Heart left ventricle (tissue), 13 donors: ENCODE results near the gene TPSD1.

Experiments used
- CTCF ChIP-seq, 12 donors: fragments of 200-600 bp; sonication (generic) in 4 of 12; IDR thresholded peaks; one replicate each; pipeline versions ENCODE4 v1.5.0 to v1.8.0; 2018 to 2022; ENCODE audit warnings: antibody characterized with exemption in 12 of 12, mild to moderate bottlenecking in 5 of 12
- POLR2A ChIP-seq, 2 donors: fragments of 450-650 bp; IDR thresholded peaks; one replicate each; pipeline ENCODE4 v1.6.1; 2017; ENCODE audit warnings: antibody characterized with exemption in 2 of 2, mild to moderate bottlenecking in 2 of 2, moderate library complexity in 2 of 2
- donor health status: ischemic (EF 13 %, LVEDD 7.1; RV severe dilation, severe dysfunction).
- donor health status: DM: no; HTN: yes; CAD: no.
- donor health status: DM: no; HTN: no; CAD: no.
- donor health status: ischemic (EF 25% LVEDD 6.9; RV normal size, moderate dysfunction).
- donor health status: ischemic (EF 25% LVEDD 5.7; RV mildly dilated, moderate dysfunction).
- donor health status: ischemic (EF 35%, LVEDD 5.7; RV mildly dilated, moderate dysfunction).
- donor health status: nonischemic (EF 11% LVEDD 7.7; RV severe dilation, severe dysfunction).
- donor health status: DM: yes; HTN: yes; CAD: no.
- donor health status: PGD.
- donor health status: ischemic (EF 29% LVEDD 5.4; RV normal size, mild dysfunction).
- donor health status: nonischemic (EF 23%, LVEDD 6.1; RV moderate dilation, normal function).

- TF ChIP-seq CTCF (IDR thresholded peaks at IDR 0.05) (no peak), POLR2A (IDR thresholded peaks at IDR 0.05) (no peak)
Measured at GRCh38 chr16:1210461-1210860, 45.4 kb upstream of the TPSD1 start.
